NCI-H2227 (cell line): Measurements from ENCODE around the gene POU4F1.

Experiments
- DNase-seq: peaks from one replicate; lab custom pipeline; 2025; ENCODE audit not compliant: unreplicated experiment; lab: John Stamatoyannopoulos, UW

POU4F1 gene

DNA sequence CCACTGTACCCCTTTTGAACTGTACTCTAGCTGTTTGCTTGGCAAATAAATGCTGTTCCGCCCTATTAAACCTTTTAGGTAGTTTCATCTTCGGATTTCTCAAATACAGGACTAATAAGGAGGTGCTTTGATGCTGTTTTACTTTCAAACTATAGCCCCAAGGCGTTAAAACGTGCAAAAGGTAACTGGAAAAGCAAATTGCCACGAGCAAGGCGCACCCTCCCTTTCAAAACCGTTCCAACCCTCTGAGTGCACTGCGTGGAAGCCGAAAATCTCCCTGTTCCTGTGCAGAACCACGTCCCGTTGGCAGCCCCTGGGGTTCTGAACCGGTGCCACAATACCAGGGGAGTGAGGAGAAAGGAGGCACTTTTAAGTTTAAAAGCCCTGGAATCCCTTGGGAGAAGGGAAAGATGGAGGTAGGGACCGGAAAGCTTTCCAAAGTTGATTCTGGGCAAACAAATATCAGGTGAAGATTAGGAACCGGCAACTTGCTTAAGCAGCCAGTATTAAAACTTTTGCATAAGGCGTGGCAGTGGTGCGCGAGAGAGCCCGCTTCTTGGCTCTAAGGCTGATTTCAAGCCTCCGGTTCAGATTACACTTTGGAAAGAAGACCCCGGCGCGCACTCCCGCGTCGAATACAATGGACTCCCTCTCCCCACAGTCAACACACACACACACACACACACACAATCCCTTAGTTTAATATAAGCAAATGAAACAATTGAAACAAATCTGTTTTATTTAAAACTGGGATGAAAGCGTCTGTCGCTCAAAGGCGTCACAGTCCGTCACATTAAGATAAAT is 9.5 kb downstream of the POU4F1 start:
- DNase-seq = no peak

GRCh38 chr13:78593129-78593528 is 10.2 kb downstream of the POU4F1 start:
- no peak for DNase-seq

DNA sequence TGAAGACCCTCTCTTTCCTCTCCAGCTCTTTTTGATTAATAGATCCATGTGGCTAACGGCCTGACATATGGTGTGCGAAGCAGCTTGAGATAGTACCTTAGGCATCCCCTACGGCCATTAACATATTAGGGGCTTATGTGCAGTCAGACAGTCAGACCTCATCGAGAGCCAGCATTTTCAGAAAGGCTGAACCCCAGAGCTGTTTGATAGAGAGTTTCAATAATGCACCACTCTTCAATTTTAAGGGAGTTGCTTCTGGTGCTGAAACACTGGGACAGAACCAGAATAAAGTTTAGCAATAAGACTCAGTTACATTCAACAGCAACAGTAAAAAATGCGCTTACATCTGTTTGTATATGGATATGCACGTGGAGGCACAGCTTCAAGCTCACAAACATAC is 10.8 kb downstream of the POU4F1 start:
- DNase-seq = no peak

- no peak for DNase-seq
Measured at GRCh38 chr13:78589206-78589605, 14.1 kb downstream of the POU4F1 start.

DNA sequence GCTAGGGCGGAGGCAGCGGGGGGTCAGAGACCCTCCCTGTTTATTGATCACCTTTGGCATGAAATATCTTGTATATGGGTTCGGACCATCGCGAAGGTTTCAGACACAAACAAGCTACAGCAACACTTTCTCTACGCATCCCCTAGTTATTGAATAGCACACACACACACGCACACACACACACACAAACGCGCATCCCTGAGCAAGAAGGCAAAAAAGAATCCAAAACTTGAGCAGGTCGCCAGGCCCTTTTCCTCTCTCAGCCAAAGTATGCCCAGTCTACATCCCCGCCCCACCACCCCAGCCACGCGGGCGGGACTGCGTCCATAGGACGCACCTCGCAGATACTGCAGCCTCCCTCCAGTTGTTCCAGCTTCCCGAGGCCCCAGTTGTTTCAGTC is 16.0 kb downstream of the POU4F1 start:
- DNase-seq = no peak

GRCh38 chr13:78586706-78587105 is 16.6 kb downstream of the POU4F1 start:
- DNase-seq = no peak

DNA sequence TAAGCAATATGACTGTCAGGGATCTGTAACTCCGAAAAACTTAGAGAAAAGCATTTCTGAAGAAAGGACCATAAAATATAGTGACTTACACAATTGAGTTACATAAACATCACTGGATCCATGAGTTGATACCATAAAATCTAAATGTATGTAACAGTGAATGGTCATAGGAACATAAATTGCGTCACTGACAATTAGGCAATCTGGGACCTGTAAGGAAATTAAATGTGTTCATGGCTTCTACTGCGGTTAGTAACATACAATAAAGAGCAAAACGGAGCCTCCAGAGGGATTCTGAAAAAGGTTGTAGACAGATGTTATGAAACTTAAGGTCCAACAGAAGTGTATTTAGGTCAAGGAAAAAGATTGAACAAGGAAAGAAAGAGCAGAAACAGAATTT is 27.1 kb downstream of the POU4F1 start:
- no peak for DNase-seq

- DNase-seq = no peak
Measured at GRCh38 chr13:78572459-78572858, 30.9 kb downstream of the POU4F1 start.

DNA sequence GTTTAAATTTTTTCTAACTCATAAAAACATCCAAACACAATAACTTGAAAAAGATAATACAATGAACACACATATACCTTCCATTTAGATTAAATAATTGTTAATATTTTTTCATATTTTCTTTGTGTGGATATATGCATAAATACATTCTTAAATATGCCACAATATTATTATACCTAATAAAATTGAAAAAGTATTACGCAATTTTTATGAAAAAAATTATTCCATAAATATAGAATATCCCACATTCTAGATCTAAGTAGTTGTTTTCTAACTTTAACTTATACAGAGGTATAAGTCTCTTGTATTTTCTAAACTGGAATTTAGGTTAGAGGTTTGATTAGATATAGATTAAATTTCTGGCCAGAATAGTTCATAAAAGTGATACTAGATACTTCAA is 34.3 kb downstream of the POU4F1 start:
- DNase-seq = no peak

GRCh38 chr13:78566631-78567030 is 36.7 kb downstream of the POU4F1 start:
- no peak for DNase-seq

GRCh38 chr13:78562237-78562889 is 41.0 kb downstream of the POU4F1 start:
- no peak for DNase-seq
